ENCODE results near the gene PHACTR3.

- peak; percentile 45 to 75 (median 70) for TF ChIP-seq CTCF (IDR thresholded peaks at IDR 0.05)
- TF ChIP-seq POLR2A (IDR thresholded peaks at IDR 0.05): no peak
- TF ChIP-seq EP300 (IDR thresholded peaks at IDR 0.05): no peak
Observed at GRCh38 chr20:59751075-59751711, 146.9 kb downstream of the PHACTR3 start.

Data from tibial nerve (tissue), 4 donors.